HG03520 (cell line): ENCODE results near the gene CALML6.

Experiments used
- ATAC-seq: cut with Tn5 transposase; IDR thresholded peaks from one replicate; pipeline ENCODE4 v1.9.1; 2021; ENCODE audit warnings: mild to moderate bottlenecking, moderate library complexity; ENCODE audit not compliant: unreplicated experiment

CALML6 gene

GRCh38 chr1:1941868-1942752, 27.1 kb downstream of the CALML6 start:
- no peak for ATAC-seq

GRCh38 chr1:1942753-1943656, 27.9 kb downstream of the CALML6 start:
- ATAC-seq = no peak

- ATAC-seq = no peak
Measured at GRCh38 chr1:1943834-1944570, 28.9 kb downstream of the CALML6 start.

GRCh38 chr1:1945782-1946393, 30.8 kb downstream of the CALML6 start:
- no peak for ATAC-seq

DNA sequence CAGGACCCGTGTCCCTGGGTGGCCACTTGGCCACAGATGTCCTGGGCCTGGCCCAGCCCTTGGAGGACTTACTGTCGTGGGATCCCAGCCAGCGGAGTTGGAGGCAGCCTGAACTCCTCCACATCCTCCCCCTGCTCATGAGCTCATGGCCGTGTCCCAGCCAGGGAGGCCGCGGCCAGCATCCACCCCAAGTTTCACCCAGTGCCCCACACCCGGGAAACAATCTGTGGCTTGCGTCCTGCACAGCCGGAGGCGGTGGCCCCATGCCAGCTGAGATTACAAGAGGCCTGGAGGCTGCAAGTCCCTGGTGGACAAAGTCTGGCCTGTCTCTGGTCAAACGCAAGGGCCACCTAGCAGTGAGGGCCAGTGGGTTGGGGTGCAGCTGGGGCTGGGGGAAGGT, 31.5 kb downstream of the CALML6 start:
- no peak for ATAC-seq

- no peak for ATAC-seq
Measured at GRCh38 chr1:1947493-1947892, 32.4 kb downstream of the CALML6 start.

- ATAC-seq = no peak
Measured at GRCh38 chr1:1948783-1949182, 33.7 kb downstream of the CALML6 start.

DNA sequence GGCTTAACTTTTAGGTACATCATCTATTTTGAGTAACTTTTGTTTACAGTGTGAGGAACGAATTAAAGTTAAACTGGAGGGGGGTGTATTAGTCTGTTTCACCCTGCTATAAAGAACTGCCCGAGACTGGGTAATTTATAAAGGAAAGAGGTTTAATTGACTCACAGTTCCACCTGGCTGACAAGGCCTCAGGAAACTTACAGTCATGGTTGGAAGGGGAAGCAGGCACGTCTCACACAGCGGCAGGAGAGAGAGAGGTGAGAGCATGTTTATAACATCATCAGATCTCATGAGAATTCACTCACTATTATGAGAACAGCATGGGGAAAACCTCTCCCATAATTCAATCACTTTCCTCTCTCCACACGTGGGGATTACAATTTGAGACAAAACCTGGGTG, 35.9 kb downstream of the CALML6 start:
- ATAC-seq = no peak

- no peak for ATAC-seq
Measured at GRCh38 chr1:1954015-1954414, 39.0 kb downstream of the CALML6 start.

- no peak for ATAC-seq
Measured at GRCh38 chr1:1954831-1955441, 39.9 kb downstream of the CALML6 start.

DNA sequence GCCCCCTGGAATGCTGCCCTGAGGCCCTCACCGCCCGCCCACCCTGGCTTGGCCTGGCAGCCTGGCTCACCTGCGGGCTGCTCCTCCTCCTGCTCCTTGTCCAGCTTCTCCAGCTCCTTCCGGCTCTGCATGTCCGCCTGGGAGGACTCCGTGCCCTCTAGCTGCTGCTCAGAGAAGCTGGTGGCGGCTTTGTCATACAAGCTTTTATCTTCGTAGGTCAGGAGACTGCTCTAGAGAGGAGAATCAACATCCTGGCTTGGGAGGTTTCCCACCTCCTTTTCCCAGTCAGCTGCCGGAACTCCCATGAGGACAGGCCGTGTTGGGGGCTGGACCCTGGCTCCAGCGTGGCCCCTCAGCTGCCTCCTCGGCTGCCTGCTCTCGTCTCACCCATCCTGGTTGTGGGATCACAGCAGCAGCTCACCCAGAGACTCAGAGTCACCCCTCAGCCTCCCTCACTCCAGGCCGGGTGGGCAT, 40.6 kb downstream of the CALML6 start:
- ATAC-seq = no peak

GRCh38 chr1:1956101-1956500, 41.0 kb downstream of the CALML6 start:
- ATAC-seq = no peak

DNA sequence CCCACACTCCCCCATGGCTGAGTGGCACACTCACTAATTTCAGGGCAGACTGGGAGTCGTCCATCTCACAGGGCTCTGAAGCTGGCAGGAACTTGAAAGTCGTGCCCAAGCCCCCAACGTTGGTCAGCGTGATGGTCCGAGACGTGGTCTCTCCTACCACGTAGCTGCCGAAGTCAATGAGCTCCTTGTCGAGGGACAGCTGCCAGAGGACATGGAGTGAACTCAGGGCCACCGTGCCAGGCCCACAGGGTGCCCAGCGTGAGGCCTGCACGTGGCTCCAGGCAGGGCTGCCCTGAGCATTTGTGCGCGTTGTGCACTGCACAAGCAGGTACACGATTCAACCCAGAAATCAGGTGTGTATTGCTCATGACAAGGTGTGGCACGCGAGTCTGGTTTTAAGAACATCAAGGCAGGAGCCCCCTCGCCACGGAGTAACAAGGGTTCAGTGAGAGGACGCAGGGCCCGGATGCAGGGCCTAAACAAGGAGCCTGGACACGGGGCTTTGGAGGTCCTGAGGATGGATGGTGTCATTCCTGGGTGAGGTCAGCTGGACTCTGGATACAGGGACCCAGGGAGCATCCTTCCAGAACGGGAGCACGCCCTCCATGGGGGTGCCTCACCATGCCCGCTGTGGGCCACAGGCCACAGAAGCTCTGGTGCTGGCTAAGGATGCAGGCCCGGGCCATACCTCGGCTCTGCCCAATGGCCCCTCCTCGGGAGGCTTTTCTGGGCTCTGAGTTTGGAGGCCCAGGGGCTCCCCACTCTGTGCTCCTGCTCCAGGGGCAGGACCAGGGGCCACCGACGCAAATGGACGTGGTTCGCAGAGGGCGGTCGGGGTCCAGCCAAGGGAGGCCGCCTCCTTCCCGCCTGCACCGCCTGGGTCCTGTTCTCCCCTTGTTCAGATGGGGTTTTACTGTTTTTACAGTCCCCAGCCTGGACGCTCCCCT, 41.8 kb downstream of the CALML6 start:
- no peak for ATAC-seq

GRCh38 chr1:1957533-1957961, 42.5 kb downstream of the CALML6 start:
- ATAC-seq = no peak

GRCh38 chr1:1958071-1958541, 43.0 kb downstream of the CALML6 start:
- ATAC-seq = no peak

- no peak for ATAC-seq
Measured at GRCh38 chr1:1959459-1959839, 44.4 kb downstream of the CALML6 start.

GRCh38 chr1:1959840-1960479, 44.9 kb downstream of the CALML6 start:
- no peak for ATAC-seq

GRCh38 chr1:1960480-1961196, 45.6 kb downstream of the CALML6 start:
- ATAC-seq = no peak
